Stimulated activated CD4-positive, alpha-beta T cell treated with anti-CD3 and anti-CD28 coated beads, TNF-alpha, amount 100 ng/mL, for 48 hours (primary cell): Measurements from ENCODE around the gene SPEM3.
A peak's percentile ranks its signal among the peaks of the same experiment; 100 is the strongest.

ENCODE experiments used
- DNase-seq, 3 donors: peaks; one replicate each; pipeline ENCODE4 v3.0.0-alpha.2; 2020; ENCODE audit warnings: low read depth in 3 of 3

Gene SPEM3

GRCh38 chr17:7421186-7421585 is 7.5 kb upstream of the SPEM3 start:
- DNase-seq = no peak

- DNase-seq = no peak
Observed at GRCh38 chr17:7423679-7424078, 5.0 kb upstream of the SPEM3 start.

DNA sequence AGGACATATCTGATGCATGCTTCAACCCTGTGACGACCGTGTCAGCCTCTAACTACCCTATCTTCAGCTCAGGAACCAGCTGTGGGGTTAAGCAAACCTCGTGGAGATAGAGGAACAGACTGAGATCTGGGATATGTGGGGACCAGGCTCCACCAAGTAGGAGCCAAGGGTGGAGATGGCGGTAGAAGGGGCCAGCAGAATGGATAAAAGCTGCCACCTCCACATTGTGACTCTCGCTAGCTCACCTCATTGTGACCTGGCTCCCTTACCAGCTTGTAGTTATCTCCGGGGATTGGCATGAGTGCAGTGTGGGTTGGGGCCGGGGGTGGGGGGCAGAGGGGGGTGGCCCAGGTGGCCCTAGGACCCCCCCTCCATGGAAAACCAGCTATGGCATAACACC is 3.3 kb upstream of the SPEM3 start, which contains the start of gene SPEM2:
SPEM2 (plus strand) TSS at position 301 of the 400 bp plus-strand sequence; CDS start at position 374, 73 bp downstream.
- no peak for DNase-seq

GRCh38 chr17:7425756-7426155 is 2.9 kb upstream of the SPEM3 start:
- no peak for DNase-seq

GRCh38 chr17:7426203-7426863 is 2.3 kb upstream of the SPEM3 start:
- no peak for DNase-seq

GRCh38 chr17:7426896-7427489 is 1.7 kb upstream of the SPEM3 start:
- no peak for DNase-seq

DNA sequence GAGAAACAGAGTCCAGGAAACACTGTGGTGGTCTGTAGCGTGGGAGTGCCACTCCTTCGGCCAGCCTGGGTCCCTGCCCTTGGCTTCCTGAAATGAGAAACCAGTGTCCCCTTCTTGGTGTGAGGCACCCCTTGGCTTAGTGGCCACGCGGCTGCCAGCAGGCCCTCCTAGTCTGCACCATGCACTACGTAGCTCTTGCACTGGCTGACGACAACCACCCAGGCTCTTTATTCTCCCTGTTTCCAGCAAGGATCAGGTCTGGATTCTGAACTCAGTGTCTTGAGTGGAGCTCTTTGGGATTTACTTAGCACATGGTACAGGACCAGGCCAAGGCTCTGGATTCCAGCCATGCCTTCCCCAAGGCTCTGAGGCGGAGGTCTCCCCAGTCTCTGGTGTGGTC is 1.1 kb upstream of the SPEM3 start:
- no peak for DNase-seq

- no peak for DNase-seq
Observed at GRCh38 chr17:7429722-7430121, 1.1 kb downstream of the SPEM3 start.

DNA sequence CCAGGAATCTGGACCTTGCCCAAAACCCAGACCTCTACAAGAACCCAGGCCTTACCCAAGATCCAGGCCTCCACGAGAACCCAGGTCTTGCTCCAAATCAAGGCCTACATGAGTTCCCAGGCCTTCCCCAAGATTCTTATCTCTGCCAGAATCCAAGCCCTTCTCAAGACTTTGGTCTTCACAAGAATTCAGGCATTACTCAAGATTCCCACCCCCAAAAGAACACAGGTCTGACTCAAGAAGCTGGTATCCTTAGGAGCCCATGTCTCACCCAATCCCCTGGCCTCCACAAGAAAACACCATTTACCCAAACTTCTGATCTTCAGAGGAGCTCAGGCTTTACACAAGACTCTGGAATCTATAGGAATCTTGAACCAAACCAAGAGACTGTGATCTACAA is 2.6 kb downstream of the SPEM3 start:
- DNase-seq = no peak

GRCh38 chr17:7432296-7432695 is 3.6 kb downstream of the SPEM3 start:
- no peak for DNase-seq

- DNase-seq = peak in 1 of 3 donors; percentile 30
Observed at GRCh38 chr17:7435676-7436555, 7.3 kb downstream of the SPEM3 start.

DNA sequence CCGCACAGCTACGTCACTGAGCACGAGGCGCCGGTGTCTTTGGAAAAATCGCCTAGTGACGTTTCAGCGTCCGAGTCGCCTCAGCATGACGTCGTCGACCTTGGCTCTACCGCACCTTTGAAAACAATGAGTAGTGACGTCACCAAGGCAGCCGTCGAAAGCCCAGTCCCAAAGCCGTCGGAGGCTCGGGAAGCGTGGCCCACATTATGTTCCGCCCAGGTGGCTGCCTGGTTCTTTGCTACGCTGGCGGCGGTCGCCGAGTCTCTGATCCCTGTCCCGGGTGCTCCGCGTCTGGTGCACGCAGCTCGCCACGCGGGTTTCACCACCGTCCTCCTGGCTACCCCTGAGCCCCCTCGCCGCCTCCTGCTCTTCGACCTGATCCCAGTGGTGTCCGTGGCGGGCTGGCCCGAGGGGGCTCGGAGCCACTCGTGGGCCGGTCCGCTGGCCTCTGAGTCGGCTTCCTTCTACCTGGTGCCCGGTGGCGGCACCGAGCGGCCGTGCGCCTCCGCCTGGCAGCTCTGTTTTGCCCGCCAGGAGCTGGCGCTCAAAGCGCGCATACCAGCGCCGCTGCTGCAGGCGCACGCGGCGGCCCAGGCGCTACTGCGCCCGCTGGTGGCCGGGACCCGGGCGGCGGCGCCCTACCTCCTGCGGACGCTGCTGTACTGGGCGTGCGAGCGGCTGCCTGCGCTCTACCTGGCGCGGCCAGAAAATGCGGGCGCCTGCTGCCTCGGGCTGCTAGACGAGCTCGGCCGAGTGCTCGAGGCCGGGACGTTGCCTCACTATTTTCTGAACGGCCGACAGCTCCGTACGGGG is 8.1 kb downstream of the SPEM3 start:
- DNase-seq = peak; percentile 68 to 71 (median 68)

DNA sequence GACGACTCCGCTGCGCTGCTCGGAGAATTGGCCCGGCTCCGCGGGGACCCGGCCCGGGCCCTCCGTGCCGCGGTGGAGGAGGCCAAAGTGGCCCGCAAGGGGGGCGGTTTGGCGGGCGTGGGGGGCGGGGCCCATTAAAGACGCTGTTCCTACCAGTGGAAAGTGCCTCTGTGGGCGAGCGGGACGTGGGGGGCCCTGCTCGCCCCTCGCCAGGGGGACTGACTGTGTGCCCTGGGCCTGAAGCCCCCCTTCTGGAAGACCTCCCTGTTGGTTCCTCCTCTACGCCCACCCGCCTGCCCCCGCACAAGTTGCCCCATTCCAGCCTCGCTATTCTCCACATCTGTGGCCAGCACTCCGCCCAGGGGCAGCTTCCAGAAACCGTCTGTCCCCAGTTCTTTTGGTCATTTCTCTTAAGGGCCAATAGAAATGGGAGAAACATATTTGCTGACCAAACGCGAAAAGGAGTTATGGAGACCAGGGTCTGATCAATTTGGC is 8.8 kb downstream of the SPEM3 start:
- no peak for DNase-seq

GRCh38 chr17:7437950-7438614 is 9.4 kb downstream of the SPEM3 start:
- DNase-seq = peak in 2 of 3 donors; percentile 22 to 70

GRCh38 chr17:7438656-7439460 is 10.2 kb downstream of the SPEM3 start:
- no peak for DNase-seq

- no peak for DNase-seq
Observed at GRCh38 chr17:7439462-7440112, 10.9 kb downstream of the SPEM3 start, which contains the start of gene FGF11. TSS of gene FGF11 (plus strand) at chr17:7439512. CDS start at chr17:7439621, 109 bp downstream.

DNA sequence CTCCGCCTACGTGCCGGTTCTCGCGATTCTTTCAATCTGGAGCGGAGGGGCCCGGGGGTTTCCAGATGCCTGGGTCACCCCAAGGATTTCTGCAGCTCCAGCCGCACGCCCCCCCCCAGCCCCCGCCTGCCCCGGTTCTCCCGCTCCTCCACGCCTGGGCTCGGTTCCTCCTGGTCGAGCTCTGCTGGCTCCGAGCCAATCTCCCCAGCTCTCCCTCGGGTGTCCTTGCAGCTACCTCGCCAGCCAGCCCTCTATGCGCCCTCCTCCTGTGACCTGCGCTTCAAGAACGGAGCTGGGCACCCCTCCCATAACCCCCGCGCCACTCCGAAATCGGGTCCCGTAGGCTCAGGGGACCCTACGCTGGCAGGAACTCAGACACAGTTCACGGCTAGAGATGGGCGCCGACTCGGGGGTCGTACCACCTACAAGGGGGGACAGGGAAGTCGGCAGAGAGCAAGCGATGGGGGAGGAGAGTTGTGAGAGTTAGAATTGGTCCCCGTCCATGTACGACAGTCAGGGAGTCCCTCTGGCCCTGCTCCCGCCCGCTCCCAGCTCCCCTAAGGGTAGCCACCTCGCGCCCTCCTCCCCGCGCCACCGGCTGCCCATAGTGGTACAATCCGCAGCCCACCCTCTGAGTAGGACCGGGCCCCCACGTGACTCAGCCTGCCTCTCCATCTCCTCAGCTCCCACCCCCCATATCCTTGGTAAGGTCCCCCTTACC is 11.6 kb downstream of the SPEM3 start:
- no peak for DNase-seq

DNA sequence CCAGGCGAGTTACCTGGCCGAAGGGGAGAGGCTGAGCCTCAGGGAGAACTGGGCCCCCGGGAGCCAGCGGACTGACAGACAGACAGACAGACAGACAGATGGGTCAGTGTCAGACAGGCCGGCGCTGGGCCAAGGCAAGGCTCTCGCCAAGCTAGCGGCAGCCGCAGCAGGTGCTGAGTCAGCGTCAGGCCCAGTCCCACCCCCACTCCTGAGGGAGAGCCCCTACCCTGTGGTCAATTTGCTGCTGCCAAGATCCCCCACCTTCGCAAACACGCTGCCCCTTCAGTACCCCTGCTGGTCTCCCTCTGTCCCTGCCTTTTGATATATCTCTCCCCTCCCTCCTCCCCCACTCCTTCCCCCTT is 12.2 kb downstream of the SPEM3 start:
- DNase-seq = no peak

DNA sequence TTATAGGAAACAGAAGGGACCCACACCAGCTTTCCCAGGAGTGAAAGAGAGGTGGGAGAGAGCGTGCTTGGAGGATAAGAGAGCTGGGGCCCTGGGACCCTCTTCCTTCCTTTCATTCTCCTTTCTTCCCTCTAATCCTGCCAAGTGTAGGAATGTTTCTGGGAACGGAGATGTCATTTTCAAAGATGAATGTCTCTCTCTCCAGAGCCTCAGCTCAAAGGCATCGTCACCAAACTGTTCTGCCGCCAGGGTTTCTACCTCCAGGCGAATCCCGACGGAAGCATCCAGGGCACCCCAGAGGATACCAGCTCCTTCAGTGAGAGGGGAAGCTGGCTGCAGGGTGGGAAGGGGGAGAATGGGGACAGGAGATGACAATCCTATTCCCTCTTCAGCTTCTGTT is 12.6 kb downstream of the SPEM3 start:
- no peak for DNase-seq
